GM18520 (cell line): ENCODE data around the gene PRPH.
"Not testable (repeated sequence)": the region's sequence is repeated elsewhere in the genome, so short reads cannot be mapped to it uniquely, and the experiment has no call there.

Experiments
- ATAC-seq: cut with Tn5 transposase; IDR thresholded peaks from one replicate; pipeline ENCODE4 v1.9.1; 2021; ENCODE audit not compliant: unreplicated experiment

The PRPH gene

DNA sequence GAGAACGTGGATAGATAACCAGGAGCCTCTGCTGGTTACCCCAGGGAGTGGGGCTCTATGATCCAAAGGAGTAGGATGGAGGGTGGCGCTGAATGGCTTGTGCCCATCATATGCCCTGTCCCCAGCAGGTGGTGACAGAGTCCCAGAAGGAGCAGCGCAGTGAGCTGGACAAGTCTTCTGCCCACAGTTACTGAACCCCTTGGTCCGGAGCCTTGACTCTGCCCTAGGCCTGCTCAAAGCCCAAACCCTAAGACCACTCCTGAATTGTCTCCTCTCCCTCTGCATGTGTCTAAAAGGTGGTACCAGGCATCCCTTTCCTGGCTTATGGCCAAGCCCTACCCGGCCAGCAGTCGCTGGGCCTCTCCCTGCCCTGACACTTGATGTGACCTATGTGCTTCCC, 3.2 kb downstream of the PRPH start:
- ATAC-seq, result no peak

DNA sequence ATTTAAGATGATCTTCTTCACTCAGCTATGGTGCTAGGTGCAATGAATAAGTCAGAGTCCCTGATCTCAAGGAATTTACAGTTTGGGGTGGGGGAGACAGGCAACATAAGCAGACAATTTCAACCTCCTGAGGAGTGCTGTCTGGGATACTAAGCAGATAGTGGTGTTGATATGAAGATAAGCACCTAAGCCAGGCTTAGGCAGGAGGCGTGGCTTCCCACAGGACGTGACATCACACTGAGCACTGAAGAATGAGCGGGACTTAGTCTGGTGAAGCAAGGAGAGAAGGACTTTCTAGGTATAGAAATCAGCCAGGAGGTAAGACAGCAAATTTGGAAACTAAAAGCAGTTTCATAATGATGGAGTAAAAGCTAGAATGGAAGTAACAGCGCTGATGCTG, 6.8 kb downstream of the PRPH start:
- no peak for ATAC-seq

DNA sequence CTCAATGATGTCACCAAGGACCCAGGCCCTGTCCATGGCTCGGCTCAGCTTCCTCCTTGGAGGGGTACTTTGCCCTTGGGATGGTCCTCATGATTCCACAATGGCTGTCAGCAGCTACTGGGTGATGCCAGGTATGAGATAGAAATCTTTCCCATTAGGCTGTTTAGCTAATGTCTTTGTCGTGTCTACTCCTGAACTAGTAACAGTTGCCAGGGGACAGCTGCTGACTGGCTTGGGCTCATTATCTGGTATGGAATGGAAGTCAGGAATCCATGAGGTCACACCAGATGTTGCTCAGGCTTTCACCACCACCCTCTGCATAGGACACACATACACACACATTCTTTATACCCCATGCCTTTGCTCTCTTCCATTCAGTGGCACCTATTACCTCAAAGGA, 9.2 kb downstream of the PRPH start:
- ATAC-seq, result no peak

DNA sequence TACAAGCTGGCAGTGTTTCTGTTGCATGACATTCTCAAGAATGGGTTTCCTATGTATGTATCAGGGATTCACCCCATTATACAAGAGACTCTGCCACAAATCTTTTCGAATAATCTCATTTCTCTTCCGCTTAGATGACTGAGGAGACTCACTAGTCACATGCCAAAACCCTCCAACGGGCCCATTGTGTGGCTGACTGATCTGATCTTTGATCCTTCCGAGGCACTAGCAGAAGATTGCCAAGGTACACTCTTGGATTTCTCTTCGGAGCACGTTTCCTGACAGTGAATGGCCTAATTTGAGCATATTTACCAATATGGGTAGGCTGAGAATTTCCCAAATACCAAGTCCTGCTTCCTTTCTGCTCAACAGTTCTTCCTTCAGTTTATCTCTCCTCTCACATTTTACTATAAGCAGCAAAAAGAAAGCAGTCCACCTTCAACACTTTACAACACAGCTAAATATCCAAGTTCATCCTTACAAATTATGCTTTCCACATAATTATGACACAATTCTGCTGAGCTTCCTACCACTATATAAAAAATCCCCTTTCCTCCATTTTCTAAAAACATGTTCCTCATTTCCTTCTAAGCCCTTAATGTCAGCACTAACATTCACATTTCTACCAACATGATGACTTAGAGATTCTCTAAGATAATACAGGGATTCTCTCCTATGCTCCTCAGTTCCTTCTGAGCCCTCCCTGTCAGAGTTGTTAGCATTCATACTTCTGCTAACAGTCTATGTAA, 11.0 kb downstream of the PRPH start:
- no peak for ATAC-seq

DNA sequence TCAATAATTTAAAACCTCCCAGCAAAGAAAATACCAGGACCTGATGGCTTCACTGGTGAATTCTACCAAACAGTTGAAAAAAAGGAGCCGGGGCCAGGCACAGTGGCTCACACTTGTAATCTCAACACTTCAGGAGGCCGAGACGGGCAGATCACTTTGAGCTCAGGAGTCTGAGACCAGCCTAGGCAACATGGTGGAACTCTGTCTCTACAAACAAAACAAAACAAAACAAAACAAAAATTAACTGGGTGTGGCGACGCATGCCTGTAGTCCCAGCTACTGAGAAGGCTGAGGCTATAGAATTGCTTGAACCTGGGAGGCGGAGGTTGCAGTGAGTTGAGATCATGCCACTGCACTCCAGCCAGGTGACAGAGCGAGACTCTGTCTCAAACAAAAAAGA, 14.4 kb downstream of the PRPH start:
- no peak for ATAC-seq

DNA sequence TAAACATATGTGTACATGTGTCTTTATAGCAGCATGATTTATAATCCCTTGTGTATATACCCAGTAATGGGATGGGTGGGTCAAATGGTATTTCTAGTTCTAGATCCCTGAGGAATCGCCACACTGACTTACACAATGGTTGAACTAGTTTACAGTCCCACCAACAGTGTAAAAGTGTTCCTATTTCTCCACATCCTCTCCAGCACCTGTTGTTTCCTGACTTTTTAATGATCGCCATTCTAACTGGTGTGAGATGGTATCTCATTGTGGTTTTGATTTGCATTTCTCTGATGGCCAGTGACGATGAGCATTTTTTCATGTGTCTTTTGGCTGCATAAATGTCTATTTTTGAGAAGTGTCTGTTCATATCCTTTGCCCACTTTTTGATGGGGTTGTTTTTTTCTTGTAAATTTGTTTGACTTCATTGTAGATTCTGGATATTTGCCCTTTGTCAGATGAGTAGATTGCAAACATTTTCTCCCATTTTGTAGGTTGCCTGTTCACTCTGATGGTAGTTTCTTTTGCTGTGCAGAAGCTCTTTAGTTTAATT, 15.6 kb downstream of the PRPH start:
- not testable (repeated sequence) for ATAC-seq

DNA sequence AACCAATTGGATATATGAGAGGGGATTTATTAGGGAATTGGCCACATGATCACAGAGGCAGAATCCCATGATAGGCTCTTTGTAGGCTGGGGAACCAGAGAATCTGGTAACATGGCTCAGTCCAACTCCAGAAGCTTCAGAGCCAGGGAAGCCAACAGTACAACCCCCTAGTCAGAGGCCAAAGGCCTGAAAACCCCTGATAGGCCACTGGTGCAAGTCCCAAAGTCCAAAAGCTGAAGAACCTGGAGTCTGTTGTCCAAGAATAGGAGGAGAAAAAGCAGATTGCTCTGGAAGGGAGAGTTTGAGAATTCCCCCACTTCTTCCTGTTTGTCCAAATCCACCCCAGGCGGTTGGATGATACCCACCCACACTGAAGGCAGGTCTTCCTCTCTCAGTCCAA, 19.9 kb downstream of the PRPH start:
- ATAC-seq, result no peak

DNA sequence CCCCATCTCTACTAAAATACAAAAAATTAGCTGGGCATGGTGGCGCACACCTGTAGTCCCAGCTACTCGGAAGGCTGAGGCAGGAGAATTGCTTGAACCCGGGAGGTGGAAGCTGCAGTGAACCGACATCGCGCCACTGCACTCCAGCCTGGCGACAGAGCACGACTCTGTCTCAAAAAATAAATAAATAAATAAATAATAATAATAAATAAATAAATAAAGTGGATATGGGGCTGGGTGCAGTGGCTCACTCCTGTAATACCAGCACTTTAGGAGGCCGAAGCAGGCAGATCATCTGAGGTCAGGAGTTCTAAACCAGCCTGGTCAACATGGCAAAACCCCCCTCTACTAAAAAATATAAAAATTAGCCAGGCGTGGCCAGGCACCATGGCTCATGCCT, 22.2 kb downstream of the PRPH start:
- ATAC-seq, result not testable (repeated sequence)

DNA sequence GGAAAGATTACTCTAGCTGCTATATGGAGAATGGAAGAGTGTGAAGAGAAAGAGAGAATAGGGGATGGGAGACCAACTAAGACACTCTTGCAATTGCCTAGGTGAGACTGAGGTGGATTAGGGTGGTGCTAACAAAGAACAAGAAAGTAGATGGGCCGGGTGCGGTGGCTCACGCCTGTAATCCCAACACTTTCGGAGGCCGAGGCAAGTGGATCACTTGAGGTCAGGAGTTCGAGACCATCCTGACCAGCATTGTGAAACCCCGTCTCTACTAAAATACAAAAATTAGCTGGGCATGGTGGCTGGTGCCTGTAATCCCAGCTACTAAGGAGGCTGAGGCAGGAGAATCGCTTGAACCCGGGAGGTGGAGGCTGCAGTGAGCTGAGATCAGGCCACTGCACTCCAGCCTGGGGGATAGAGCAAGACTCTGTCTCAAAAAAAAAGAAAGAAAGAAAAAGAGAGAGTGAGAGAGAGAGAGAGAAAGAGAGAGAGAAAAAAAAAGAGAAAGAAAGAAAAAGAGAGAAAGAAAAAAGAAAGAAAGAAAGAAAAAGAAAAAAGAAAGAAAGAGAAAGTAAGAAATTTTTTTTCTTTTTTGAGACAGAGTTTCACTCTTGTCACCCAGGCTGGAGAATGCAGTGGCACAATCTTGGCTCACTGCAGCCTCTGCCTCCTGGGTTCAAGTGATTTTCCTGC, 25.6 kb downstream of the PRPH start:
- ATAC-seq, result not testable (repeated sequence)

DNA sequence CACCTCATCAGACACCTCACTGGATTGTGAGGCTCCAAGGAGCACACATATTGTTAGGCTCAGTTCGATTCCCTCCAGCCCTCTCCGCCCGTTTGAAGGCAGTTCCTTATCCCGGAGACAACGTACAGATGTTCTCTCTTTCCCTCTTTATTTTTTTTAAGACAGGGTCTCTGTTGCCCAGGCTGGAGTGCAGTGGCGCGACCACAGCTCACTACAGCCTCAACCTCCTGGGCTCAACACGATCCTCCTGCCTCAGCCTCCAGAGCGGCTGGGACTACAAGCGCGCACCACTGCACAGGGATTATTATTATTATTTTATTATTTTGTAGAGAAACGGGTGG, 27.4 kb downstream of the PRPH start:
- no peak for ATAC-seq

DNA sequence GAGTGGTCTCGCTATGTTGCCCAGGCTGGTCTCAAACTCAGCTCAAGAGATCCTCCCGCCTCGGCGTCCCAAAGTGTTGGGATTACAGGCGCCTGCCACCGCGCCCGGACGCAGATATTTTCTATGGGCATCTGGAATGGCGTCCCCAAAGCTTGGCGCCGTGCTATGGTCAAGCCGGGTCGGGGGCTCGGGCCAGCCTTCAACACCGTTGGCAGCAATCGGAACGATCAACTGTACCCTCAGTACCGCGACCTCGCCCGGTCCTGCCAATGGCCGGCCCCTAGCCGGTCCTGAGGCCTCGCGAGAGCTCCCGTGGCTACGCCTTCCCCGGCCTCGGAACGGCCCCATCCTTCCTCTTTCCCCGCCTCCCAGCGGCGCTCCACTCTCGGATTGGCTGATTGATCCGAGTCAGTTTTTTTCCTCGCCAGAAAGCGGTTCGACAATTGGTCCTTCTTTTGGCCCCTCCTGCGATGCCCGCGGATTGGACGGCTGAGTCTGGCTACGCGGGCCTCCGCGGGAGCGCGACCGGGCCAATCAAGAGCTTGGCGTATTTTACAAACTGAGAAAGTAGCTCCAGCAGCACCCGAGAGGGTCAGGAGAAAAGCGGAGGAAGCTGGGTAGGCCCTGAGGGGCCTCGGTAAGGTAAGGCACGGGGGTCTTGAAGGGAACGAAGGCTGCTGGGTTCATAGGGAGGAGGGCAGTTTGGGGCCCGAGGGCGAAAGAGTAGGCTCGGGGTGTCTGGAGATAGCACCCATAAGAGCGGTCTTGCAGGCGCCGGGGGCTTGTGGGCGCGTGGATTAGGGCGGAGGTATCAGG, 28.0 kb downstream of the PRPH start, which contains the start of gene TROAP:
Gene TROAP (plus strand): TSS at position 548 of the 816 bp plus-strand sequence. CDS start 354 bp downstream, outside the sequence.
- peak; percentile 98 for ATAC-seq

DNA sequence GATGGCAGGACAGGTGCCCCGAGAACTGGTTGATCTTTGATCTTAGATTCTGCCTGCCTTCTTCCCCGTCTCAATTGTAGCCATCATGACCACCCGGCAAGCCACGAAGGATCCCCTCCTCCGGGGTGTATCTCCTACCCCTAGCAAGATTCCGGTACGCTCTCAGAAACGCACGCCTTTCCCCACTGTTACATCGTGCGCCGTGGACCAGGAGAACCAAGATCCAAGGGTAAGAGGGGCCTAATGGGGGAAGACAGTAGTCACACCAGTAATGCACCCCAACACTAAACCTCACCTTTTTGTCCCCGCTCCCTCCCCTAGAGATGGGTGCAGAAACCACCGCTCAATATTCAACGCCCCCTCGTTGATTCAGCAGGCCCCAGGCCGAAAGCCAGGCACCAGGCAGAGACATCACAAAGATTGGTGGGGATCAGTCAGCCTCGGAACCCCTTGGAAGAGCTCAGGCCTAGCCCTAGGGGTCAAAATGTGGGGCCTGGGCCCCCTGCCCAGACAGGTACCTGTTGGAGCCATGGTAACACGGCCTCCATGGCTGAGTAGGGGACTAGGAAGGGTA, 28.7 kb downstream of the PRPH start:
- no peak for ATAC-seq

DNA sequence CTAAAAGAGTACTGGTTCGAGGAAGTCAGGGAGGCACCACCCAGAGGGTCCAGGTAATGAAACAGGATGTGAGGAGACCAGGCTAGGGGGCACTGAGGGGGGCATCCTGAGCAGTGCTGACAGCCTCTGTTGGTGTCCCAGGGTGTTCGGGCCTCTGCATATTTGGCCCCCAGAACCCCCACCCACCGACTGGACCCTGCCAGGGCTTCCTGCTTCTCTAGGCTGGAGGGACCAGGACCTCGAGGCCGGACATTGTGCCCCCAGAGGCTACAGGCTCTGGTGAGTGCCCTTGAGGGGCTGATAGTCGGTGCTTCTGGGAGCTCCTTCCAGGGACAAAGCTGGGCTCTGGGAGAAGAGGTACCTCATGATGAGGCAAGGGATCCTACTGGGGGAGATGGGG, 30.7 kb downstream of the PRPH start:
- no peak for ATAC-seq

DNA sequence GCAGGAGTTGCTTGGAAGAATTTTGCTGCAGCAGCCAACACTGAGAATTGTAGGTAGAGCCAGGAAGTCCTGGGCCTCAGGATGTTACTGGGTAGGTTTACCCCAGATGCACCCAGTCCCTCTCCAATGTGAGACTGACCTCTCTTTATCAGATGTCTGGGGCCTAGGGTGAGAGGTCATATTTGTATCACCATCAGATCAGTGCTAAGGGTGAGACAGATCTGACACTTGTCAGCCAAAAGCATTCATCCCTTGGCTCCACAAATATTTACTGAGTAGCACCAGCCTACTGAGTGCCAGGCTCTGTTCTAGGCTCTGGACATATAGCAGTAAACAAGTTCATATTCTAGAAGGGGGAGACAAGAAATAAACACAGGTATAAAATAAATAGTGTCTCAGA, 32.4 kb downstream of the PRPH start:
- no peak for ATAC-seq

DNA sequence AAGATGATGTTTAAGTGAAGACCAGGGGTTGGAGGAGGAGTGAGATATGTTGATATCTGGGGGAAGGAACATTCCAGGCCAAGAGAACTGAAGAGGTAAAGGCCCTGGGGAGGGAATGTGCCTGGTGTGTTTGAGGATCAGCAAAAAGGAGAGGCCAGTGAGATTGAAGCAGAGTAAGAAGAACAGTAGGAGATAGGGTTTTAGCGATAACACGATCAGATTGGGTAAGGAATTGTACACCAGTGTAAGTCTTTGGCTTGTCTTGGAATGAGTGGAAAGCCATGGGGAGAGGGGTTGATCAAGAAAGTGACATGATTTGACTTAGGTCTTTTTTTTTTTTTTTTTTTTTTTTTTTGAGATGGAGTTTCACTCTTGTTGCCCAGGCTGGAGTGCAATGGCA, 32.9 kb downstream of the PRPH start:
- no peak for ATAC-seq

DNA sequence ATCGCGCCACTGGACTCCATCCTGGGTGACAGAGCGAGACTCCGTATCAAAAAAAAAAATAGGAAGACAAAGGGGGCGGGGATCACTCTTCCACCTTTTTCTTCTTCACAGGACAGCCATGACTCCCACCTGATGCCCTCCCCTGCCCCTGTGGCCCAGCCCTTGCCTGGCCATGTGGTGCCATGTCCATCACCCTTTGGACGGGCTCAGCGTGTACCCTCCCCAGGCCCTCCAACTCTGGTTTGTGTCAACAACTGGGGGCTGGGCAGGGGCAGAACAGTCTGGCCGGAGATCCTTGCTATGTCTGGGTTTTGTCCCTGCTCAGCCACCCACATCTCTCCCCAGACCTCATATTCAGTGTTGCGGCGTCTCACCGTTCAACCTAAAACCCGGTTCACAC, 33.9 kb downstream of the PRPH start:
- ATAC-seq, result no peak

DNA sequence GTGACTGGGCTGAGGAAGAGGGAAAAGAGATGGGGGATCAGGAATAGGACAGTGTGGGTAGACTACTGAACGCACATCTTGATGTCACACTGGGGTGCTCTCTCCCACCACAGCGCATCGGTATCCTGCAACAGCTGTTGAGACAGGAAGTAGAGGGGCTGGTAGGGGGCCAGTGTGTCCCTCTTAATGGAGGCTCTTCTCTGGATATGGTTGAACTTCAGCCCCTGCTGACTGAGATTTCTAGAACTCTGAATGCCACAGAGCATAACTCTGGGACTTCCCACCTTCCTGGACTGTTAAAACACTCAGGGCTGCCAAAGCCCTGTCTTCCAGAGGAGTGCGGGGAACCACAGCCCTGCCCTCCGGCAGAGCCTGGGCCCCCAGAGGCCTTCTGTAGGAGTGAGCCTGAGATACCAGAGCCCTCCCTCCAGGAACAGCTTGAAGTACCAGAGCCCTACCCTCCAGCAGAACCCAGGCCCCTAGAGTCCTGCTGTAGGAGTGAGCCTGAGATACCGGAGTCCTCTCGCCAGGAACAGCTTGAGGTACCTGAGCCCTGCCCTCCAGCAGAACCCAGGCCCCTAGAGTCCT, 35.2 kb downstream of the PRPH start:
- ATAC-seq, result no peak

DNA sequence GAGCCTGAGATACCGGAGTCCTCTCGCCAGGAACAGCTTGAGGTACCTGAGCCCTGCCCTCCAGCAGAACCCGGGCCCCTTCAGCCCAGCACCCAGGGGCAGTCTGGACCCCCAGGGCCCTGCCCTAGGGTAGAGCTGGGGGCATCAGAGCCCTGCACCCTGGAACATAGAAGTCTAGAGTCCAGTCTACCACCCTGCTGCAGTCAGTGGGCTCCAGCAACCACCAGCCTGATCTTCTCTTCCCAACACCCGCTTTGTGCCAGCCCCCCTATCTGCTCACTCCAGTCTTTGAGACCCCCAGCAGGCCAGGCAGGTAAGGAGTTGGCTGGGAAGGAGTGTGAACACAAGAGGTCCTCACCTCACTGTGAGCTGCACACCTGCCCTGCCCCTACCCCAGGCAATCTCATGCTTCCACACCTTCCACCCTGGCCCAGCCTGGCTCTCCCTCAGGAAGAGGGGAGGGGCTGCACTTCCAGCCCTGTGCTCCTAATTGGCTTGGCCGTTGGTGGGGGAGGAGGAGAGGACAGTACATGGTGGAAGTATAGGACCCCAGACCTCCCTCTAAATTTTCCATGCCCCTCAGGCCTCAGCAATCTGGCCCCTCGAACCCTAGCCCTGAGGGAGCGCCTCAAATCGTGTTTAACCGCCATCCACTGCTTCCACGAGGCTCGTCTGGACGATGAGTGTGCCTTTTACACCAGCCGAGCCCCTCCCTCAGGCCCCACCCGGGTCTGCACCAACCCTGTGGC, 35.9 kb downstream of the PRPH start:
- ATAC-seq, result no peak

DNA sequence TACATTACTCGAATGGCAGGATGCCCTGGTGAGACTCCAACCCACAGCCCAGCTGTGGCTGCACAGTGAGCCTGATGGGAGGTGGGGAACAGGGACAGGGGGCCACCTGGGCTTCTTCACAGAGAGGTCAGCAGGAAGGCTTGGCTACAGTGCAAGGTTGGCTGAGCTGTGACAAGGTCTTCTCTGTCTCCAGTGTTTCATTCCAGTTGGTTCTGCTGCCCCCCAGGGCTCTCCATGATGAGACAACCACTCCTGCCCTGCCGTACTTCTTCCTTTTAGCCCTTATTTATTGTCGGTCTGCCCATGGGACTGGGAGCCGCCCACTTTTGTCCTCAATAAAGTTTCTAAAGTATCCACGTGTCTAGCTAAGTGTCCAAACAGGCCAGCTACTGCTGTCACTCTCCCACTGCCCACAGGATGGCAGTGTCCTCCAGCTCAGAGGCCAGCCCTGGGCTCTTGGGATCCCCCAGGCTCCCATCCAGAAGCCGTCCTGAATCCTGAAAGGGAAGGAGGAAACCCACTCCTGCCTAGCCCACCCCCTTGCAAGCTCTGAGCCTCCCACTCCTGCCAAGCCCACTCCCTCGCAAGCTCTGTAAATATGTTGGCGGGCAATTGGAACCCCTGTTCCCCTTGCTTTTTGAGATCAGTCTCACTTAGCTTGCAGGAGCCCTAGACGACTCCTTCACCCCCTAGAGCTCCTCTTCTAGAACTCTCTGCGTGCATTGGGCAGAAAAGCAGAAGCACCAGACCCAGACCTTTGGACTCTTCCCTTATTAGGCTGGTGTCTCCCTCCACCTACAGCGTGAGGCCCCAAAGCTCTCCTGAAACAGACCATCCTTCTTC, 36.7 kb downstream of the PRPH start:
- no peak for ATAC-seq
